Uterus (tissue), 4 donors: ENCODE measurements around the gene GCSAM. TPM values are rescaled to one million over a fixed set of nuclear protein-coding genes. Genes with fewer than 3 reads are reported as not detected.

Experiments used
- DNase-seq, 2 donors: peaks; one replicate each; pipeline ENCODE4 v3.0.0-alpha.2; 2019 to 2020
- H3K27ac ChIP-seq, 2 donors: fragments of 200-600 bp; sonication (generic); 1 replicate in 1 of 2; 2 replicates in 1 of 2; pipeline ENCODE4 v1.5.1; 2016 to 2018
- H3K27me3 ChIP-seq, 2 donors: fragments of 200-600 bp; sonication (generic); one replicate each; pipeline ENCODE4 v1.5.1; 2018 to 2019; ENCODE audit warnings: control low read depth in 1 of 2
- H3K36me3 ChIP-seq, 2 donors: fragments of 200-600 bp; sonication (generic); one replicate each; pipeline ENCODE4 v1.5.1; 2019; ENCODE audit warnings: control low read depth in 1 of 2
- H3K4me1 ChIP-seq, 2 donors: fragments of 200-600 bp; sonication (generic); one replicate each; pipeline ENCODE4 v1.5.1; 2018 to 2019; ENCODE audit warnings: control low read depth in 1 of 2
- H3K4me3 ChIP-seq, 2 donors: fragments of 200-600 bp; sonication (generic); 1 replicate in 1 of 2; 2 replicates in 1 of 2; pipeline ENCODE4 v1.5.1; 2018 to 2019; ENCODE audit warnings: mild to moderate bottlenecking in 1 of 2
- H3K9me3 ChIP-seq, 2 donors: fragments of 200-600 bp; sonication (generic); one replicate each; pipeline ENCODE4 v1.5.1; 2019; ENCODE audit warnings: control low read depth in 1 of 2
- CTCF ChIP-seq, 4 experiments: fragments of 200-600 bp in 2 of 4; fragments of 450-650 bp in 2 of 4; sonication (generic) in 2 of 4; IDR thresholded peaks; one replicate each; pipeline ENCODE4 v1.5.1; 2016 to 2019; ENCODE audit warnings: antibody characterized with exemption in 4 of 4, mild to moderate bottlenecking in 2 of 4, moderate library complexity in 1 of 4
- POLR2A ChIP-seq, 2 donors: fragments of 450-650 bp; IDR thresholded peaks; one replicate each; pipeline ENCODE4 v1.6.1; 2016; ENCODE audit warnings: antibody characterized with exemption in 2 of 2, mild to moderate bottlenecking in 1 of 2, moderate library complexity in 1 of 2
- intact Hi-C: fragments of 100-400 bp; cut with DNase I; formaldehyde crosslinking; loops from one replicate; pipeline ENCODE4 v1.15.1; 2023; ENCODE audit warnings: low total_unique reads
- total RNA-seq, 4 donors: library from RNA; depleted of rRNA in 3 of 4; stranded (reverse); fragments of >200 nt in 3 of 4; gene quantifications; one replicate each; pipeline versions ENCODE4 v1.1.0 to v1.2.4, GENCODE V29; 2014 to 2023
- donor health status: DM: yes; HTN: yes; CAD: no.

Gene GCSAM
- total RNA-seq = under 1 TPM in 1 of 4 donors, not detected in 3; 0.14 TPM

- TF ChIP-seq CTCF (IDR thresholded peaks at IDR 0.05) (no peak), POLR2A (IDR thresholded peaks at IDR 0.05) (no peak)
- Histone ChIP-seq H3K4me1 (no peaks in the 10 kb centered on the region), H3K27me3 (no peaks in the 10 kb centered on the region), H3K4me3 (no peak within 1 kb of the TSS), H3K27ac (no peak within 1 kb of the TSS), H3K9me3 (no peaks in the 10 kb centered on the region), H3K36me3 (no peaks in the 10 kb centered on the region)
- DNase-seq = no peak
- intact Hi-C loops = no loop called here
These were observed at the start of gene GCSAM for GRCh38 chr3:112132975-112133448. Gene GCSAM (minus strand): TSS chr3:112133248. CDS start chr3:112133120, 128 bp downstream.

- H3K27me3 ChIP-seq = no peaks in the 10 kb centered on the region
- no peak overlapping the region for H3K27ac ChIP-seq
- no peaks in the 10 kb centered on the region for H3K9me3 ChIP-seq
- H3K36me3 ChIP-seq = no peaks in the 10 kb centered on the region
- no peak overlapping the region for H3K4me3 ChIP-seq
- DNase-seq = no peak
- TF ChIP-seq CTCF (IDR thresholded peaks at IDR 0.05) (no peak), POLR2A (IDR thresholded peaks at IDR 0.05) (no peak)
- intact Hi-C loops = no loop called here
- H3K4me1 ChIP-seq = no peaks in the 10 kb centered on the region
These were observed 42.6 kb upstream of the GCSAM start for GRCh38 chr3:112175646-112176045.

- Histone ChIP-seq H3K27ac (no peak overlapping the region), H3K9me3 (no peaks in the 10 kb centered on the region), H3K4me1 (no peaks in the 10 kb centered on the region), H3K4me3 (no peak overlapping the region), H3K27me3 (no peaks in the 10 kb centered on the region), H3K36me3 (no peaks in the 10 kb centered on the region)
- no peak for TF ChIP-seq CTCF (IDR thresholded peaks at IDR 0.05)
- no peak for TF ChIP-seq POLR2A (IDR thresholded peaks at IDR 0.05)
- intact Hi-C loops = no loop called here
- no peak for DNase-seq
These were observed 42.0 kb upstream of the GCSAM start for GRCh38 chr3:112175037-112175436.

GRCh38 chr3:112171144-112171543 is 38.1 kb upstream of the GCSAM start:
- Histone ChIP-seq H3K4me1 (no peaks in the 10 kb centered on the region), H3K4me3 (no peak overlapping the region), H3K36me3 (no peaks in the 10 kb centered on the region), H3K27me3 (no peaks in the 10 kb centered on the region), H3K9me3 (no peaks in the 10 kb centered on the region), H3K27ac (no peak overlapping the region)
- TF ChIP-seq POLR2A (IDR thresholded peaks at IDR 0.05) = no peak
- no peak for TF ChIP-seq CTCF (IDR thresholded peaks at IDR 0.05)
- intact Hi-C loops = no loop called here
- DNase-seq = no peak

GRCh38 chr3:112170046-112170445 is 37.0 kb upstream of the GCSAM start:
- Histone ChIP-seq H3K27ac (no peak overlapping the region), H3K36me3 (no peaks in the 10 kb centered on the region), H3K27me3 (no peaks in the 10 kb centered on the region), H3K4me3 (no peak overlapping the region), H3K4me1 (no peaks in the 10 kb centered on the region), H3K9me3 (no peaks in the 10 kb centered on the region)
- no peak for DNase-seq
- no peak for TF ChIP-seq CTCF (IDR thresholded peaks at IDR 0.05)
- TF ChIP-seq POLR2A (IDR thresholded peaks at IDR 0.05) = no peak
- intact Hi-C loops = no loop called here
